Activated CD8-positive, alpha-beta T cell treated with anti-CD3 and anti-CD28 coated beads for 36 hours (primary cell): ENCODE data around the gene NBEA. TPM values are rescaled to one million over a fixed set of nuclear protein-coding genes. Genes with fewer than 3 reads are reported as not detected.

ENCODE experiments used
- ATAC-seq: fragments of 200-7000 bp; cut with Tn5 transposase; one replicate; pipeline ENCODE4 v1.10.0; 2021; ENCODE audit warnings: mild to moderate bottlenecking, moderate library complexity
- CTCF ChIA-PET: fragments of 350-600 bp; sonication (Branson Sonifier 250); formaldehyde crosslinking; loops from one replicate; lab custom pipeline; 2021; ENCODE audit warnings: antibody characterized with exemption; lab: Charles Lee
- POLR2A ChIA-PET: fragments of 350-600 bp; sonication (Branson Sonifier 250); formaldehyde crosslinking; loops from one replicate; lab custom pipeline; 2021; ENCODE audit warnings: antibody characterized with exemption; lab: Charles Lee
- DNase-seq: peaks from one replicate; pipeline ENCODE4 v3.0.0-alpha.2; 2020
- H3K27ac Mint-ChIP-seq: one replicate; pipeline ENCODE4 v1.8.0; 2021; ENCODE audit warnings: mild to moderate bottlenecking, mixed read lengths
- H3K27me3 Mint-ChIP-seq: one replicate; pipeline ENCODE4 v1.8.0; 2021; ENCODE audit warnings: mixed read lengths
- H3K36me3 Mint-ChIP-seq: one replicate; pipeline ENCODE4 v1.8.0; 2021; ENCODE audit warnings: low read depth, mixed read lengths
- H3K4me1 Mint-ChIP-seq: one replicate; pipeline ENCODE4 v1.8.0; 2021; ENCODE audit warnings: low read depth, mixed read lengths
- H3K4me3 Mint-ChIP-seq: one replicate; pipeline ENCODE4 v1.8.0; 2021; ENCODE audit warnings: mild to moderate bottlenecking, moderate library complexity, mixed read lengths
- H3K9me3 Mint-ChIP-seq: one replicate; pipeline ENCODE4 v1.8.0; 2021; ENCODE audit warnings: mixed read lengths
- intact Hi-C: fragments of 100-400 bp; cut with micrococcal nuclease; formaldehyde crosslinking; loops from one replicate; pipeline ENCODE4 v1.10.0; 2022
- total RNA-seq, 2 experiments: library from RNA; stranded (reverse); gene quantifications; one replicate each; pipeline ENCODE4 v1.2.3, GENCODE V29; 2021
- TF ChIP-seq, protein P1 (sequence below): fragments of 200-600 bp; IDR thresholded peaks from one replicate; pipeline ENCODE4 v1.8.0; 2022; ENCODE audit warnings: antibody characterized with exemption, mild to moderate bottlenecking

The NBEA gene
- total RNA-seq, 2 experiments from 2014 or later = 0.38 to 0.60 TPM

DNA sequence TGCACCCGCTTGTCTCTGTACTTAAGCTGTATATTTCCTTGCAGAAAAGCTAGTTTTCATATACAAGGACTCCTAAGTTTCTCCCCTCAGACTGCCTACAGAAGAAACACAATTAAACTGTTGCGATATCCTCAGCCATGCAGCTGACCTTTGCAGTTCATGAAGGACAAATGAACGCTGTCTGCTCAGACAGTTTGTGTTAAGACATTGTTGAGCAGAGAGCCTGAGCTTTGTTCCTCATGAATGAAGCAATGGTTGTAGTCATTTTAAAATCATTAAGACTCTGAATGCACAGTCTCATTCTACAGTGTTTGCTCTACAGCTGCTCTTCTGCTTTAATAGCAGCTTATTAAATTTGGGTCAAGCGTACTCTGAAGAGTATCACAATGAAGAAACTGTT, 557.6 kb downstream of the NBEA start:
- Mint-ChIP-seq H3K4me3 (no peak overlapping the region), H3K36me3 (no peaks in the 10 kb centered on the region), H3K4me1 (no peaks in the 10 kb centered on the region), H3K9me3 (no peaks in the 10 kb centered on the region), H3K27ac (no peak overlapping the region), H3K27me3 (no peaks in the 10 kb centered on the region)
- ATAC-seq (no peak), DNase-seq (no peak)
- ChIA-PET POLR2A (no interaction called here), CTCF (interaction anchor here (1.1 kb wide), 1 partner anchor 15 kb away, joined by 4 read pairs; no protein-coding TSS in a partner anchor)
- TF ChIP-seq, protein P1, sequence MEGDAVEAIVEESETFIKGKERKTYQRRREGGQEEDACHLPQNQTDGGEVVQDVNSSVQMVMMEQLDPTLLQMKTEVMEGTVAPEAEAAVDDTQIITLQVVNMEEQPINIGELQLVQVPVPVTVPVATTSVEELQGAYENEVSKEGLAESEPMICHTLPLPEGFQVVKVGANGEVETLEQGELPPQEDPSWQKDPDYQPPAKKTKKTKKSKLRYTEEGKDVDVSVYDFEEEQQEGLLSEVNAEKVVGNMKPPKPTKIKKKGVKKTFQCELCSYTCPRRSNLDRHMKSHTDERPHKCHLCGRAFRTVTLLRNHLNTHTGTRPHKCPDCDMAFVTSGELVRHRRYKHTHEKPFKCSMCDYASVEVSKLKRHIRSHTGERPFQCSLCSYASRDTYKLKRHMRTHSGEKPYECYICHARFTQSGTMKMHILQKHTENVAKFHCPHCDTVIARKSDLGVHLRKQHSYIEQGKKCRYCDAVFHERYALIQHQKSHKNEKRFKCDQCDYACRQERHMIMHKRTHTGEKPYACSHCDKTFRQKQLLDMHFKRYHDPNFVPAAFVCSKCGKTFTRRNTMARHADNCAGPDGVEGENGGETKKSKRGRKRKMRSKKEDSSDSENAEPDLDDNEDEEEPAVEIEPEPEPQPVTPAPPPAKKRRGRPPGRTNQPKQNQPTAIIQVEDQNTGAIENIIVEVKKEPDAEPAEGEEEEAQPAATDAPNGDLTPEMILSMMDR = no peak
- intact Hi-C loops = no loop called here

DNA sequence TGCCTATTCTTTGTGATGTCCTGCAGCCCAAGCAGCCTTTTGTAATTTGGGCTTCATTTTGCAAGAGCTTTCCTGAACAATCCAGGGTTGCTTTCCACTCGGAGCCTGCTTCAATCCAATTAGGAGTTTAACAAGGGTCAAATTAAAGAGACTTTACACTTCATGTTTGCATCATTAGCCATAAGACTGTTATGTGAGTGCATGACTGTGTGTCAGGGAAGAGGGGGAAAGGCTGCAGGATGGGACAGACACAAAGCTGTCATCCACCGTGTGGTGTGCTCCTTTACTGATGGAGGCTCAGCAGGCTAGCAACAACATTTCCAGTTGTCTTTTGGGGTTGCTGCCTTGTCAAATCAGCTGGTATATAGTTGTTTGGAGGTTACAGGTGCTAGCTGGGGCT, 558.1 kb downstream of the NBEA start:
- TF ChIP-seq, protein P1 = no peak
- Mint-ChIP-seq H3K27me3 (no peaks in the 10 kb centered on the region), H3K4me1 (no peaks in the 10 kb centered on the region), H3K9me3 (no peaks in the 10 kb centered on the region), H3K36me3 (no peaks in the 10 kb centered on the region), H3K4me3 (no peak overlapping the region), H3K27ac (no peak overlapping the region)
- intact Hi-C loops = no loop called here
- ChIA-PET CTCF (interaction anchor here (1.1 kb wide), 1 partner anchor 15 kb away, joined by 4 read pairs; no protein-coding TSS in a partner anchor), POLR2A (no interaction called here)
- ATAC-seq = no peak
- DNase-seq = no peak

DNA sequence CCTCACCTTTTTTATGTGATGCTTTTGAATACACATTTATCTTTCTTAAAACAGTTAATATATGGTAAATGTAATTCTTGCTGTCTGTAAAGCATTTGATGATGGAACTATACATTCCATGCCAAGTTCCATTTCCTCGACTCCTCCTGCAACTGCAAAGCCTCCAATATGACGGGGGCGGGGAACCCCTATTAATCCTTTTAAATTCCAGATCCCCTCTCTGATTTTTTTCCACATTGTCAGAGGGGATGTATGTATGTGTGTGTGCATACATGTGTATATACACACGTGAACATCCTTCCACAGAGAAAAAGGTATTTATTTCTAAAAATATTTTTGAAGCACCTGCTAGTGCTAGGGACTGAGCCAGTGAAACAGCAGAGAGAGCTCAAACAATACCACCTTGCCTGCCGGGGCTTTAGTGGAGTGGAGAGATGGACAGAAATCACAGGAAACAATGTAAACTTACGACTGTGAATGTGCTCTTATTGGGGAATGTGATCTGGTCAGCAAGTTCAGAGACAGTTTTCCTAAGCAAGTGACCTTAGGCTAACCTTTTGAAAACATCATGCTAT, 559.7 kb downstream of the NBEA start:
- no peak for DNase-seq
- Mint-ChIP-seq H3K36me3 (no peaks in the 10 kb centered on the region), H3K27me3 (no peaks in the 10 kb centered on the region), H3K4me1 (no peaks in the 10 kb centered on the region), H3K27ac (no peak overlapping the region), H3K4me3 (no peak overlapping the region), H3K9me3 (no peaks in the 10 kb centered on the region)
- TF ChIP-seq, protein P1 = no peak
- POLR2A ChIA-PET = no interaction called here
- no peak for ATAC-seq
- CTCF ChIA-PET = interaction anchor here (1.6 kb wide), 1 partner anchor 11 kb away, joined by 4 read pairs; no protein-coding TSS in a partner anchor
- intact Hi-C loops = no loop called here

DNA sequence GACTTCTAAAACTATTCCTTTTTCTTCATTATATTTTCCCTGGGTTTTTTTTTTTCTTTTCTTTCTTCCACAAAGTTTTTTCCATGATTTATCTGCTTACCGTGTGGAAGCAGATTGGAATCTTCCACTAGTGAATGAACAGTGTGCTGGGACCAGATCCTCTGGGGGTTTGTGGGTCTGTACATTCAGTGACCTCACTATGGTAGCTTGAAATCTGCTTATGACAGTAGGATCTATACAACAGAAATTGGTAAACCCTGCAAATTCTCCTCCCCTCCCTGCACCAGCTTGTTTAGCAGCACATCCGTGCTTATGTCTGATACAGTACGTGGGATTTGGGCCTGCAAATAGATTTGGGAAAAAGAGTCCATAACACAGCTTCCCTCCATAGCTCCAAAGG, 560.4 kb downstream of the NBEA start:
- POLR2A ChIA-PET = no interaction called here
- ATAC-seq = no peak

More for the DNA sequence above, 560.4 kb downstream of the NBEA start:
- Mint-ChIP-seq H3K27ac (no peak overlapping the region), H3K4me1 (no peaks in the 10 kb centered on the region), H3K4me3 (no peak overlapping the region), H3K36me3 (no peaks in the 10 kb centered on the region), H3K9me3 (no peaks in the 10 kb centered on the region), H3K27me3 (no peaks in the 10 kb centered on the region)
- intact Hi-C loops = no loop called here
- CTCF ChIA-PET = no interaction called here
- TF ChIP-seq, protein P1 = no peak
- no peak for DNase-seq
